WTC11 (cell line): ENCODE measurements around the gene CORO6. TPM values are rescaled to one million over a fixed set of nuclear protein-coding genes. Genes with fewer than 3 reads are reported as not detected.

Experiments
- ATAC-seq: fragments of 200-7000 bp; cut with Tn5 transposase; 2 replicates; pipeline ENCODE4 v1.10.0; 2021; ENCODE audit warnings: mild to moderate bottlenecking, moderate library complexity
- CTCF ChIA-PET: fragments of 300-600 bp; sonication (Branson Sonifier 250); formaldehyde crosslinking; loops from one replicate; lab custom pipeline; 2021; ENCODE audit warnings: antibody characterized with exemption; lab: Charles Lee
- POLR2A ChIA-PET: fragments of 350-600 bp; sonication (Branson Sonifier 250); formaldehyde crosslinking; loops from one replicate; lab custom pipeline; 2021; ENCODE audit warnings: antibody characterized with exemption; lab: Charles Lee
- DNase-seq: peaks from one replicate; pipeline ENCODE4 v3.0.0; 2021; ENCODE audit warnings: low spot score
- H3K27ac Mint-ChIP-seq: 2 replicates; pipeline ENCODE4 v1.8.0; 2021; ENCODE audit warnings: mixed read lengths
- H3K27me3 Mint-ChIP-seq: 2 replicates; pipeline ENCODE4 v1.8.0; 2021; ENCODE audit warnings: low read depth, mild to moderate bottlenecking, moderate library complexity, mixed read lengths
- H3K36me3 Mint-ChIP-seq: 2 replicates; pipeline ENCODE4 v1.8.0; 2021; ENCODE audit warnings: mixed read lengths
- H3K4me1 Mint-ChIP-seq: 2 replicates; pipeline ENCODE4 v1.8.0; 2022; ENCODE audit warnings: mixed read lengths
- H3K4me3 Mint-ChIP-seq: 2 replicates; pipeline ENCODE4 v1.8.0; 2021; ENCODE audit warnings: mild to moderate bottlenecking, moderate library complexity, mixed read lengths
- H3K9me3 Mint-ChIP-seq: 2 replicates; pipeline ENCODE4 v1.8.0; 2021; ENCODE audit warnings: mixed read lengths
- E2F1 ChIP-seq: sonication (generic); formaldehyde crosslinking; IDR thresholded peaks from 2 replicates; pipeline ENCODE4 v1.8.0; 2022; ENCODE audit warnings: mild to moderate bottlenecking, missing genetic modification reagents
- GTF2I ChIP-seq: fragments of 250-450 bp; sonication (Bioruptor Pico); conservative IDR thresholded peaks from 2 replicates; pipeline ENCODE4 v1.4.0; 2021; ENCODE audit warnings: mild to moderate bottlenecking
- NFE2L1 ChIP-seq: sonication (generic); formaldehyde crosslinking; IDR thresholded peaks from 2 replicates; pipeline ENCODE4 v1.8.1; 2023; ENCODE audit warnings: missing genetic modification reagents
- NR3C1 ChIP-seq: sonication (generic); formaldehyde crosslinking; conservative IDR thresholded peaks from 2 replicates; pipeline ENCODE4 v1.8.1; 2023; ENCODE audit warnings: low read depth, mild to moderate bottlenecking, missing genetic modification reagents
- SMAD3 ChIP-seq: sonication (generic); formaldehyde crosslinking; IDR thresholded peaks from 2 replicates; pipeline ENCODE4 v1.8.0; 2022; ENCODE audit warnings: missing genetic modification reagents, mild to moderate bottlenecking, borderline replicate concordance
- ZNF121 ChIP-seq: sonication (generic); formaldehyde crosslinking; IDR thresholded peaks from 2 replicates; pipeline ENCODE4 v1.8.0; 2023; ENCODE audit warnings: missing genetic modification reagents
- ZNF219 ChIP-seq: sonication (generic); formaldehyde crosslinking; IDR thresholded peaks from 2 replicates; pipeline ENCODE4 v1.8.0; 2023; ENCODE audit warnings: missing genetic modification reagents, mild to moderate bottlenecking, borderline replicate concordance
- ZNF671 ChIP-seq: fragments of 250-450 bp; sonication (Bioruptor Pico); IDR thresholded peaks from 2 replicates; pipeline ENCODE4 v1.8.0; 2021; ENCODE audit warnings: mild to moderate bottlenecking
- total RNA-seq: library from RNA; stranded (reverse); gene quantifications from 3 replicates; pipeline ENCODE4 v1.2.3, GENCODE V29; 2021
- TF ChIP-seq, protein P1 (sequence below): sonication (generic); formaldehyde crosslinking; IDR thresholded peaks from 2 replicates; pipeline ENCODE4 v1.8.0; 2023; ENCODE audit warnings: missing genetic modification reagents
- TF ChIP-seq, protein P2 (sequence below): sonication (generic); formaldehyde crosslinking; IDR thresholded peaks from 2 replicates; pipeline ENCODE4 v1.8.1; 2023; ENCODE audit warnings: mild to moderate bottlenecking, moderate library complexity, missing genetic modification reagents
- TF ChIP-seq, protein P3 (sequence below): sonication (generic); formaldehyde crosslinking; conservative IDR thresholded peaks from 2 replicates; pipeline ENCODE4 v1.8.1; 2023; ENCODE audit warnings: mild to moderate bottlenecking, low read depth, missing genetic modification reagents, moderate library complexity
- TF ChIP-seq, protein P4 (sequence below): fragments of 250-450 bp; sonication (Bioruptor Pico); IDR thresholded peaks from 2 replicates; pipeline ENCODE4 v1.9.0; 2021; ENCODE audit warnings: moderate library complexity, mild to moderate bottlenecking, inconsistent platforms, borderline replicate concordance
- TF ChIP-seq, protein P5 (sequence below): sonication (generic); formaldehyde crosslinking; IDR thresholded peaks from 2 replicates; pipeline ENCODE4 v1.8.1; 2023; ENCODE audit warnings: mild to moderate bottlenecking, missing genetic modification reagents, borderline replicate concordance

CORO6 gene
- total RNA-seq, 1 experiment from 2014 or later: 8.9 TPM

DNA sequence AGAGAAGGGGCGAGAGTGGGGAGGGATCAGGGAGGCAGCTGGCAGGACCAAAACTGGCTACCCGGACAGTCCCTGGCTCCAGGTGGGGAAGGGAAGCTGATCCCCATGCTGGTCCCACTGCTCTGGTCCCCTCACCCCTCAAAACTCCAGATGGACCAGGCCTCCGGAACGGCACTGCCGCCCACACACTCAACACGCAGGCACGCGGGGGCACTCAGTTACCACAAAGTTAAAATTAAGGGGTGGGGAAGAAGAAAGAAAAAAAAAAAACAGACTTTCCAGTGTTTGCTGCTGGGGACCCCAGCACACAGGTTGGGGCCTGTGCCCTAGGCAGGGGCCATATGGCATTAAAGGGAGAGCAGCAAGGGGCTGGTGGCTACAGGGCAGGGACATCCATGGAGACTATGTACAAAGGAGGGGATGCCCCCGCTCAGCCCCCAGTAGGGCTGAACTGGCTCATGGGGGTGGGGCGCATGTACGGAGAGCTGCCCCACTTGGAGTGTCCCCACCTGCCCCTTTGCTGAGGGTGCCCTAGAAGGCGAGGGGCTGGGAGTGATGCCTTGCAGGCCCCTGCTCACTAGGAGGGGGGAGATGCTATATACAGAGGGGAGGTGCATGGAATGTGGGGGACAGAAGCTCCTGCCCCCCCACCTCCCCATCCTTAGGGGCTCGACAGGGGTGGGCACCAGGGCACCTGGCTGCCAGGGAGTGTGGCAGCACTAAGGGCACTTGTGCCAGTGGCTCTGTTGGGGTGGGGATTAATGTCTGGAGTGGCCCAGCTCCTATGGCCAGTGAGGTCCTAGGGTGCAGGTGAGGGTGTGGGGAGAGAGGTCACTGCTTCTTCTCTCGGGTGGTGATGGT lies 48.6 kb downstream of the CORO6 start:
- H3K4me1 Mint-ChIP-seq: peaks cover 8% of the 10 kb centered on the region
- H3K9me3 Mint-ChIP-seq: no peaks in the 10 kb centered on the region
- ATAC-seq (no peak), DNase-seq (no peak)
- CTCF ChIA-PET: interaction anchor here (0.5 to 11.4 kb wide), 12 partner anchors 11 to 429 kb away, joined by 3 to 112 read pairs (median 7); partner anchors contain the start of gene ANKRD13B
- TF ChIP-seq, protein P1, sequence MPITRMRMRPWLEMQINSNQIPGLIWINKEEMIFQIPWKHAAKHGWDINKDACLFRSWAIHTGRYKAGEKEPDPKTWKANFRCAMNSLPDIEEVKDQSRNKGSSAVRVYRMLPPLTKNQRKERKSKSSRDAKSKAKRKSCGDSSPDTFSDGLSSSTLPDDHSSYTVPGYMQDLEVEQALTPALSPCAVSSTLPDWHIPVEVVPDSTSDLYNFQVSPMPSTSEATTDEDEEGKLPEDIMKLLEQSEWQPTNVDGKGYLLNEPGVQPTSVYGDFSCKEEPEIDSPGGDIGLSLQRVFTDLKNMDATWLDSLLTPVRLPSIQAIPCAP (CRISPR knock-in tag): no peak
- TF ChIP-seq SMAD3 (CRISPR knock-in tag) (no peak), ZNF219 (CRISPR knock-in tag) (no peak), NR3C1 (CRISPR knock-in tag) (no peak), NFE2L1 (CRISPR knock-in tag) (no peak), E2F1 (CRISPR knock-in tag) (no peak), ZNF671 (CRISPR knock-in tag) (no peak), GTF2I (CRISPR knock-in tag) (no peak)
- TF ChIP-seq, protein P2, sequence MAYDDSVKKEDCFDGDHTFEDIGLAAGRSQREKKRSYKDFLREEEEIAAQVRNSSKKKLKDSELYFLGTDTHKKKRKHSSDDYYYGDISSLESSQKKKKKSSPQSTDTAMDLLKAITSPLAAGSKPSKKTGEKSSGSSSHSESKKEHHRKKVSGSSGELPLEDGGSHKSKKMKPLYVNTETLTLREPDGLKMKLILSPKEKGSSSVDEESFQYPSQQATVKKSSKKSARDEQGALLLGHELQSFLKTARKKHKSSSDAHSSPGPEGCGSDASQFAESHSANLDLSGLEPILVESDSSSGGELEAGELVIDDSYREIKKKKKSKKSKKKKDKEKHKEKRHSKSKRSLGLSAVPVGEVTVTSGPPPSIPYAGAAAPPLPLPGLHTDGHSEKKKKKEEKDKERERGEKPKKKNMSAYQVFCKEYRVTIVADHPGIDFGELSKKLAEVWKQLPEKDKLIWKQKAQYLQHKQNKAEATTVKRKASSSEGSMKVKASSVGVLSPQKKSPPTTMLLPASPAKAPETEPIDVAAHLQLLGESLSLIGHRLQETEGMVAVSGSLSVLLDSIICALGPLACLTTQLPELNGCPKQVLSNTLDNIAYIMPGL: no peak
- TF ChIP-seq, protein P3, sequence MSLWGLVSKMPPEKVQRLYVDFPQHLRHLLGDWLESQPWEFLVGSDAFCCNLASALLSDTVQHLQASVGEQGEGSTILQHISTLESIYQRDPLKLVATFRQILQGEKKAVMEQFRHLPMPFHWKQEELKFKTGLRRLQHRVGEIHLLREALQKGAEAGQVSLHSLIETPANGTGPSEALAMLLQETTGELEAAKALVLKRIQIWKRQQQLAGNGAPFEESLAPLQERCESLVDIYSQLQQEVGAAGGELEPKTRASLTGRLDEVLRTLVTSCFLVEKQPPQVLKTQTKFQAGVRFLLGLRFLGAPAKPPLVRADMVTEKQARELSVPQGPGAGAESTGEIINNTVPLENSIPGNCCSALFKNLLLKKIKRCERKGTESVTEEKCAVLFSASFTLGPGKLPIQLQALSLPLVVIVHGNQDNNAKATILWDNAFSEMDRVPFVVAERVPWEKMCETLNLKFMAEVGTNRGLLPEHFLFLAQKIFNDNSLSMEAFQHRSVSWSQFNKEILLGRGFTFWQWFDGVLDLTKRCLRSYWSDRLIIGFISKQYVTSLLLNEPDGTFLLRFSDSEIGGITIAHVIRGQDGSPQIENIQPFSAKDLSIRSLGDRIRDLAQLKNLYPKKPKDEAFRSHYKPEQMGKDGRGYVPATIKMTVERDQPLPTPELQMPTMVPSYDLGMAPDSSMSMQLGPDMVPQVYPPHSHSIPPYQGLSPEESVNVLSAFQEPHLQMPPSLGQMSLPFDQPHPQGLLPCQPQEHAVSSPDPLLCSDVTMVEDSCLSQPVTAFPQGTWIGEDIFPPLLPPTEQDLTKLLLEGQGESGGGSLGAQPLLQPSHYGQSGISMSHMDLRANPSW: no peak
- TF ChIP-seq, protein P4, sequence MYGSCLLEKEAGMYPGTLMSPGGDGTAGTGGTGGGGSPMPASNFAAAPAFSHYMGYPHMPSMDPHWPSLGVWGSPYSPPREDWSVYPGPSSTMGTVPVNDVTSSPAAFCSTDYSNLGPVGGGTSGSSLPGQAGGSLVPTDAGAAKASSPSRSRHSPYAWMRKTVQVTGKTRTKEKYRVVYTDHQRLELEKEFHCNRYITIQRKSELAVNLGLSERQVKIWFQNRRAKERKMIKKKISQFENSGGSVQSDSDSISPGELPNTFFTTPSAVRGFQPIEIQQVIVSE (CRISPR knock-in tag): no peak
- H3K36me3 Mint-ChIP-seq: peaks cover 15% of the 10 kb centered on the region; the same call in 1 of the 2 replicates
- peaks cover 8% of the 10 kb centered on the region; the same call in 1 of the 2 replicates for H3K27me3 Mint-ChIP-seq
- POLR2A ChIA-PET: interaction anchor here (1.2 kb wide), 1 partner anchor 17 kb away, joined by 3 read pairs; no protein-coding TSS in a partner anchor
- H3K4me3 Mint-ChIP-seq: no peak overlapping the region
- no peak overlapping the region for H3K27ac Mint-ChIP-seq

DNA sequence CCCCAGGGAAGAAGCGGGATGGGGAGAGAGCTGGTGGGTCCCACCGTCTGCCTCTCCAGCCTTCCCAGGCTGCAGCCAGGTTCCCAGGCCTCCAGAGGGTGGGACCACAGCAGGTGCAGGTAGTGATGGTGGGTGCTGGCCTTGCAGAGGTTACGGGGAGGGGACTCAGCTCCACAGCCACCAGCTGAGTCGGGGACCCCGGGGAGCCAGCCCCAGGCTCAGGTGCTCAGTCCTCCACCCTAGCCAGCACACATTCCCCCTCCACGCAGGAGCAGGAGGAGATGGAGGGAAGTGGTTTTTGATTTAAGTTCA lies 49.2 kb downstream of the CORO6 start:
- POLR2A ChIA-PET: no interaction called here
- DNase-seq: no peak
- H3K9me3 Mint-ChIP-seq: no peaks in the 10 kb centered on the region
- TF ChIP-seq, protein P3: no peak
- no peak for TF ChIP-seq ZNF121
- TF ChIP-seq E2F1 (CRISPR knock-in tag): no peak
- TF ChIP-seq, protein P5, sequence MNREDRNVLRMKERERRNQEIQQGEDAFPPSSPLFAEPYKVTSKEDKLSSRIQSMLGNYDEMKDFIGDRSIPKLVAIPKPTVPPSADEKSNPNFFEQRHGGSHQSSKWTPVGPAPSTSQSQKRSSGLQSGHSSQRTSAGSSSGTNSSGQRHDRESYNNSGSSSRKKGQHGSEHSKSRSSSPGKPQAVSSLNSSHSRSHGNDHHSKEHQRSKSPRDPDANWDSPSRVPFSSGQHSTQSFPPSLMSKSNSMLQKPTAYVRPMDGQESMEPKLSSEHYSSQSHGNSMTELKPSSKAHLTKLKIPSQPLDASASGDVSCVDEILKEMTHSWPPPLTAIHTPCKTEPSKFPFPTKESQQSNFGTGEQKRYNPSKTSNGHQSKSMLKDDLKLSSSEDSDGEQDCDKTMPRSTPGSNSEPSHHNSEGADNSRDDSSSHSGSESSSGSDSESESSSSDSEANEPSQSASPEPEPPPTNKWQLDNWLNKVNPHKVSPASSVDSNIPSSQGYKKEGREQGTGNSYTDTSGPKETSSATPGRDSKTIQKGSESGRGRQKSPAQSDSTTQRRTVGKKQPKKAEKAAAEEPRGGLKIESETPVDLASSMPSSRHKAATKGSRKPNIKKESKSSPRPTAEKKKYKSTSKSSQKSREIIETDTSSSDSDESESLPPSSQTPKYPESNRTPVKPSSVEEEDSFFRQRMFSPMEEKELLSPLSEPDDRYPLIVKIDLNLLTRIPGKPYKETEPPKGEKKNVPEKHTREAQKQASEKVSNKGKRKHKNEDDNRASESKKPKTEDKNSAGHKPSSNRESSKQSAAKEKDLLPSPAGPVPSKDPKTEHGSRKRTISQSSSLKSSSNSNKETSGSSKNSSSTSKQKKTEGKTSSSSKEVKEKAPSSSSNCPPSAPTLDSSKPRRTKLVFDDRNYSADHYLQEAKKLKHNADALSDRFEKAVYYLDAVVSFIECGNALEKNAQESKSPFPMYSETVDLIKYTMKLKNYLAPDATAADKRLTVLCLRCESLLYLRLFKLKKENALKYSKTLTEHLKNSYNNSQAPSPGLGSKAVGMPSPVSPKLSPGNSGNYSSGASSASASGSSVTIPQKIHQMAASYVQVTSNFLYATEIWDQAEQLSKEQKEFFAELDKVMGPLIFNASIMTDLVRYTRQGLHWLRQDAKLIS (CRISPR knock-in tag): no peak

More for the DNA sequence above, 49.2 kb downstream of the CORO6 start:
- Mint-ChIP-seq H3K27ac (no peak overlapping the region), H3K4me1 (peaks cover 10% of the 10 kb centered on the region), H3K27me3 (peaks cover 8% of the 10 kb centered on the region; the same call in 1 of the 2 replicates), H3K4me3 (no peak overlapping the region), H3K36me3 (peaks cover 15% of the 10 kb centered on the region; the same call in 1 of the 2 replicates)
- CTCF ChIA-PET: interaction anchor here (0.6 to 11.4 kb wide), 9 partner anchors 8 to 428 kb away, joined by 3 to 112 read pairs (median 11); partner anchors contain the start of gene ANKRD13B
- no peak for ATAC-seq
